Measurements from ENCODE around the gene GRK5.

Gene GRK5

DNA sequence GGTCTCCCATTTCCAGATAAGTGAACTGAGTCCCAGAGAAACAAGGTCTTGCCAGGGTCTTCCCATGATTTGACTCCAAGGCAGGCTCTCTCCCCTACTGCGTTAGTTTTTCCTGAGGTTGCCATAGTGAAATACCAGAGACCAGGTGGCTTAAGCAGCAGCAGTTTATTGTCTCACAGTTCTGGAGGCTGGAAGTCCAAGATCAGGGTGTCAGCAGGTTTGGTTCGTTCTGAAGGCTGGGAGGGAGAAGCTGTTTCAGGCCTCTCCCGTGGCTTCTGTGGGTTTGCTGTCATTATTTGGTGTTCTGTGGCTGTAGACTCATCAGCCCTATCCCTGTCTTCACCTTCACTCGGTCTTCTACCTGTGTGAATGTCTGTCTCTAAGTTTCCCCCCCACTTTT lies 129.9 kb downstream of the GRK5 start:
- no peak for DNase-seq (ENCODE audit: low read depth in 2 of 3, low spot score in 2 of 3)

DNA sequence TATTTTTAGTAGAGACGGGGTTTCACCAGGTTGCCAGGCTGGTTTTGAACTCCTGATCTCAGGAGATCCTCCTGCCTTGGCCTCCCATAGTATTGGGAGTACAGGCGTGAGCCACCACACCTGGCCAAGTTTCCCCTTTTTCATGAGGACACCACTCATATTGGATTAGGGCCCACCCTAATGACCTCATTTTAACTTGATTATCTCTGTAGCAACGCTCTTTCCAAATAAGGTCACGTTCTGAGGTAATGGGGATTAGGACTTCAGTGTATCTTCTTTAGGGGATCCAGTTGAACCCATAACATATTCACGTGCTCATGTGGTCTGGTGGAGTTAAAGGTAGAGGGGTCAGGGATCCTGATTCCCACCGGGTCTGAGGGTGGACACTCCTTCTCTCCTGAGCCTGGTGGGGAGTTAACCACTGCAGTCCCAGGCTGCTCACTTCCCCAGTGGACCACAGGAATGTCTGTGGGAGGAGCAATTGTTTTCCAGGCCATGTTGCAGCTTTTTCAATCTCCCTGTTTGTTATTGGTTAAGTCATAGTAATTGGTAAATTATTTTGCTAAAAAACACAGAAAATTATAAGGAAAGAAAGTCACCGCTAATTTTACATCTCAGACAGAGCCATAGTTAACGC lies 130.5 kb downstream of the GRK5 start:
- no peak for DNase-seq (ENCODE audit: low read depth in 2 of 3, low spot score in 2 of 3)

DNA sequence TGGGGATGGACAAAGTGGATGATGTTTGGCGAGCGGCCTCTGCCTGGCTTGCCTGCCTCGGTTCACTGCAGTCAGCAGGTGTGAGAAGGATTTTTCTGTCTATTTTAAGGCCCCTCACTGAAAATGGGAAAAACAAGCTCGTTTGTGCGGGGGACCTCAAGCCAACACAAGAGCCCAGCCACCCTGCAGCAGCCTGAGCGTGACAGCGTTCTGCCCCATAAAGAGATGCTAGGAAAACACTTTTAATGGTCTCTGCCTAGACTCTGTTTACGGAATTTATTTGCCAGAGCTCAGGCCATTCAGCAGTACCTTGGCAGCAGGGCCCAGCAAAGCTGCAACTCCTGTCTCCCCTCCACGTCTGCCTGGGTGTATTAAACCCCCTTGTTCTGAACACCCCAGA lies 131.7 kb downstream of the GRK5 start:
- no peak for DNase-seq (ENCODE audit: low read depth in 2 of 3, low spot score in 2 of 3)

GRCh38 chr10:119340893-119341458 lies 133.6 kb downstream of the GRK5 start:
- DNase-seq (ENCODE audit: low read depth in 2 of 3, low spot score in 2 of 3): no peak

GRCh38 chr10:119341459-119342301 lies 134.3 kb downstream of the GRK5 start:
- peak in 2 of 3 experiments; percentile 22 to 28 for DNase-seq (ENCODE audit: low read depth in 2 of 3, low spot score in 2 of 3)

DNA sequence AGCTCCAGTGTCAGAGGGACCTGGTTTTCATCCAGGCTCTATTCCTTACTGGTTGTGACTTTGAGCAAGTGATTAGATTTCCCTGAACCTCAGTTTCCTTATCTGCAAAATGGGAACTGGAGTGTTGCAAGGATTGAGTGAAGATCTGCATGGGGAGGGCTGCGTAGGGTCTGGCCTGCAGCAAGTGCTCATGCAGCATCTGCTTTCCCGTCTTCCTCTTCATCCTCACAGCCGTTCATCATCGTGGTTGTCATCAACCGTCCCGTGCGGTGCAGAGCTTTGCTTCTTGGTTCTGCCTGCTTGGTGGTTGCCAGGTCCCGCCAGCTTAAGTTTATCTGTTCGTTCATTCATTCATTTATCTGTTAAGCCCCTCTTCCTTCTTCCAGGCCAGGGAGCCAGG lies 135.0 kb downstream of the GRK5 start:
- no peak for DNase-seq (ENCODE audit: low read depth in 2 of 3, low spot score in 2 of 3)

DNA sequence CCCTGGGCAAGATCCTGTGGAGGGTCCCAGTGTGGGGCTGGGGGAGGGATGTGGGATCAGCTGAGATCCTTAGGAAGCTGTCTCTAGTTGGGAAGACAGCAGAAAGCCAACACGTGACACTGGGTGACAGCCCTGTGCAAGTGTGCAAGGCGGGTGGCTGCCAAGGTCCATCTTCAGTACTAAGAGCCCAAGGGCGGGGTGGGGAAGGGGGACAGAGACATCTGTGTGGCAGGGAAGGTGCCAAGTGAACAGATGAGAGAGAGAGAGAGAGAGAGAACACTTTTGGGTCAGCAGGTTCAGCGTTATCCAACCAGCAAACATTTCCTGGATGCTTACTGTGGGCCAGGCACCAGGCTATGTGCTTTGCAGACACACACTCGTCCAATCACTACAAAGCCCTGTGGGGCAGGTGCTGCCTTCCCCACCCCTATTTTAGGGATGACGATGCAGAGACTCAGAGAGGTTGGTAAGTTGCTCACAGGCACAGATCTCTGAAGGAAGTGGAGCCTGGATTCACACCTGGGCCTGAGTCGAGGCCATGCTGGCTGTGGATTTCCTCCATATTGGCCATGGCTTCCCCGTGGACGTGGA lies 135.7 kb downstream of the GRK5 start:
- no peak for DNase-seq (ENCODE audit: low read depth in 2 of 3, low spot score in 2 of 3)

DNA sequence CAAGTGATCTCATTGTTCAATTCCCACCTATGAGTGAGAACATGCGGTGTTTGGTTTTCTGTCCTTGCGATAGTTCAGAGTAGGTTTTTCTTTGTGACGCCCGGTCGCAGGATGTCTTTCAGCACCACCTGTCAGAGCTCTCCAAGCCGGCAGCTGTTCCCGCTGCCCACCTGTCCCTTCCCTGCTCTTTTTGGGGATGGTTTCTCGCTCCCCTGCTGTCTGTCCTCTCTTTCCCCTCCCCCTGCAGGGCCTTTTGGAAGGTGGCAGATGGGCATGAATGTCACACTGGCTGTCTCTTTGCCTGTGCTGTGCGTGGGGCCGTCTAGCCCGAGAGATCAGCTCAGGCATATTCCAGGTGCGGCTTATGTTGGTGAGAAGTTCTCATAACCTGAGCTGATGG lies 137.0 kb downstream of the GRK5 start:
- no peak for DNase-seq (ENCODE audit: low read depth in 2 of 3, low spot score in 2 of 3)

GRCh38 chr10:119346095-119346832 lies 138.9 kb downstream of the GRK5 start:
- no peak for DNase-seq (ENCODE audit: low read depth in 2 of 3, low spot score in 2 of 3)

- DNase-seq (ENCODE audit: low read depth in 2 of 3, low spot score in 2 of 3): no peak
Measured at GRCh38 chr10:119347181-119347974, 140.0 kb downstream of the GRK5 start.

GRCh38 chr10:119348106-119348505 lies 140.7 kb downstream of the GRK5 start:
- no peak for DNase-seq (ENCODE audit: low read depth in 2 of 3, low spot score in 2 of 3)

GRCh38 chr10:119348516-119349240 lies 141.3 kb downstream of the GRK5 start:
- no peak for DNase-seq (ENCODE audit: low read depth in 2 of 3, low spot score in 2 of 3)

DNA sequence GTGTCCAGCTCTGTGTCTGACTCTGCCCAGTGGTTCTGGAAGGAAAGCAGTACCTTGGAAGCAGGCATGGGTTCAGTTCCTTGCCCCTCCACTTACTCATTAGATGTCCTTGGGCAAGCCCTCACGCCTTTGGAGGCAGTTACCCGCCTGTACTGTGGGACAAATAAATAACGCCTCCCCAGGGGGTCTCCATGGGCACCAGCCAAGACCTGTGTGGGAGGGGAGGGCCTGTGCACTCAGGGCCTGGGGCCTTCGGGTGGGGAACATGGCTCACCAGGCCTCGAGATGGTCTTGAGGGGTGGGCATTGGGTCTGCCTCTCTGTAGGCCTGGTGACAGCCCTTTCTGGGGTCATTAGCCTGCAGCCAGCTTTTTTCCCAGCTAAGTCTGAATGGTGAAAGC lies 142.0 kb downstream of the GRK5 start:
- DNase-seq (ENCODE audit: low read depth in 2 of 3, low spot score in 2 of 3): no peak

DNA sequence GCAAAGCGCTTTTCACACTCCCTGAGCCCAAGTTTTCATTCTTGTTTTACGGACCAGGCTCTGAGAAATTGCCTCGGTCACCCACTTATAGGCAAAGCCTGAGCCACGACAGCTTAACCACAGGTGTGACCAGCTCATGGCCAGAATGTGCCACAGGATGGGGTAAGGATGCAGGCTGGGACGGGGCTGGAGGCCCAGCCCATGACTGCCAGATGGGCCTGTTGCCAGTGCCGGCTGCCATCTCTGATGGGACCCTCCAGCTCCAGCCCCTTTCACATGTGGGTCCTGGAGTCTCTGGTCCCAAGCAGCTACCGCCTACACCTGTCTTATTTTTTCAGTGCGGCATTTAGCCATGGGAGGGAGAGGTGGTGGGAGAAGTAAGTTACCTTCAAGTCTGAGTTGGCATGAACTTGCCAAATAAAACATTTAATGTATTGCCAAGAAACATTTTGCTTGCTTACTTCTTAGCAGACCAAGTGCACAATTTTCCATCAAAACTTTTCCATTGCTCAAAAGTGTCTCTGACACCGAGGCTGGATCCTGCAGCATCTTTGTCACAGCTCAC lies 142.6 kb downstream of the GRK5 start:
- no peak for DNase-seq (ENCODE audit: low read depth in 2 of 3, low spot score in 2 of 3)

DNA sequence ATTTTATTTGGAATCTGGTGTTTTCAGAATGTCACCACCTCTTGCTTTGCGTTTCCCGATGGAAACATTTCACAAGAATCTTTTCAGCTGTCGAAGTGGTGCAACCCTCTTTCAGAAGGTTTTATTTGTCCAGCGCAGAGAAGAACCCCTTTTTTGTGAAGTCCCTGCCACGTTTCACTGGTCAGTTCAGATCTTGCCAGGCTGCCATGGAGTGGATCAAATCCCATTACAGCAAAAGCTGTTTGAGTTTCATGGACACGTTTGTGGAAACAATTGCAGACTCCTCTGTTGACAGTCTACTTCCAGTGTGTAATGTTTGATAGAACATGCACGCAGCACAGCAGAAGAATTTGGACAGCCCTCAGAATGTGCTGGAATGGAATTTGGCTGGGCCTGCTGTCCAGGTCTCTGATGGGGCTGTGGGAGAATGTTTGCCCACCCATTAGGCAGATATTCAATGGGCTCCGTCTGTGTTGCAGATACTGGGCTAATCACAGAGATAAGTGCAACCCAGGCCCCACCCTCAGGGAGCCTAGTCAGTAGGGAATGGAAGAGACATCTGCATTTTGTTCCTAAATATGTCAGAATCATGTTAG lies 143.2 kb downstream of the GRK5 start:
- no peak for DNase-seq (ENCODE audit: low read depth in 2 of 3, low spot score in 2 of 3)

DNA sequence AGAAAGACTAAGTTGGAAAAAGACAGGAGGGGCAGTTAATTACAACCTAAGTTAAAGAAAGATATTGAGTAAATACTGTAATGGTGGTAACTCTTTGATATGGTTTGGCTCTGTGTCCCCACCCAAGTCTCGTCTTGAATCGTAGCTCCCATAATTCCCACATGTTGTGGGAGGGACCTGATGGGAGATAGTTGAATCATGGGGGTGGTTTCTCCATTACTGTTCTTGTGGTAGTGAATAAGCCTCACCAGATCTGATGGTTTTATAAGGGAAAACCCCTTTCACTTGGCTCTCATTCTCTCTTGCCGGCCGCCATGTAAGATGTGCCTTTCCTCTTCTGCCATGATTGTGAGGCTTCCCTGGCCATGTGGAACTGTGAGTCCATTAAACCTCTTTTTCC lies 143.8 kb downstream of the GRK5 start:
- DNase-seq (ENCODE audit: low read depth in 2 of 3, low spot score in 2 of 3): no peak

DNA sequence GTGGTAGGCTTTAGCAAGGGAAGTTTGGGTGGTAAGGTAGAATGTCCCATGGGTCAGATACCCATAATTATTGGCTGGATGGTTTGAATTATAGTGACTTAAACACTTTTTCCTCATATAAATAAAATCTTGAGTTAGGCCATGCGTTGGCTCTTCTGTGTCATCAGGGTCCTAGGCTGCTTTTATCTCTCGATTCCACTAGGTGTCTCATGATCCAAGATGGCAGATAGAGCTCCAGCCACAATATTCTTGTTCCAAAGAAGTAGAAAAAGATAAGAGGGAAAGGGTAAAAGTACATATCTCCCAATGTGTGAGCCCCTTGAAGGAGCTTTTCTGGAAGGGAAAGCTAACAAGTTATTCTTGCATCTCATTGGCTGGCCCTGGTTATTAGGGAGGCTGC lies 144.7 kb downstream of the GRK5 start:
- DNase-seq (ENCODE audit: low read depth in 2 of 3, low spot score in 2 of 3): no peak

- no peak for DNase-seq (ENCODE audit: low read depth in 2 of 3, low spot score in 2 of 3)
Measured at GRCh38 chr10:119352807-119353206, 145.4 kb downstream of the GRK5 start.

- no peak for DNase-seq (ENCODE audit: low read depth in 2 of 3, low spot score in 2 of 3)
Measured at GRCh38 chr10:119353421-119353820, 146.1 kb downstream of the GRK5 start.

Measured in activated CD8-positive, alpha-beta memory T cell treated with anti-CD3 and anti-CD28 coated beads for 48 hours (primary cell).